WERI-Rb-1 (cell line): ENCODE results near the gene HIVEP3.

Experiments used
- DNase-seq: peaks from one replicate; pipeline ENCODE4 v3.0.0-alpha.2; 2020
- H3K27ac ChIP-seq: fragments of 250-450 bp; sonication (Bioruptor Pico); 2 replicates; pipeline ENCODE4 v1.5.1; 2020; ENCODE audit warnings: mild to moderate bottlenecking, moderate library complexity
- H3K27me3 ChIP-seq: fragments of 250-450 bp; sonication (Bioruptor Pico); 2 replicates; pipeline ENCODE4 v1.5.1; 2021; ENCODE audit warnings: mild to moderate bottlenecking, low read depth, moderate library complexity; ENCODE audit not compliant: insufficient read depth, severe bottlenecking
- H3K36me3 ChIP-seq: fragments of 250-450 bp; sonication (Bioruptor Pico); 2 replicates; pipeline ENCODE4 v1.5.1; 2020; ENCODE audit warnings: mild to moderate bottlenecking, moderate library complexity
- H3K4me3 ChIP-seq: 2 replicates; pipeline ENCODE4 v1.5.1; 2011; ENCODE audit warnings: low read depth, mild to moderate bottlenecking, control low read depth, low read length
- H3K9me3 ChIP-seq: fragments of 250-450 bp; sonication (Bioruptor Pico); 2 replicates; pipeline ENCODE4 v1.5.1; 2021; ENCODE audit warnings: mild to moderate bottlenecking, moderate library complexity; ENCODE audit not compliant: severe bottlenecking
- TF ChIP-seq, protein P1 (sequence below): IDR thresholded peaks from 2 replicates; pipeline ENCODE4 v1.5.1; 2011; ENCODE audit warnings: low read depth, mild to moderate bottlenecking, control low read depth, inconsistent platforms, low read length

HIVEP3 gene

DNA sequence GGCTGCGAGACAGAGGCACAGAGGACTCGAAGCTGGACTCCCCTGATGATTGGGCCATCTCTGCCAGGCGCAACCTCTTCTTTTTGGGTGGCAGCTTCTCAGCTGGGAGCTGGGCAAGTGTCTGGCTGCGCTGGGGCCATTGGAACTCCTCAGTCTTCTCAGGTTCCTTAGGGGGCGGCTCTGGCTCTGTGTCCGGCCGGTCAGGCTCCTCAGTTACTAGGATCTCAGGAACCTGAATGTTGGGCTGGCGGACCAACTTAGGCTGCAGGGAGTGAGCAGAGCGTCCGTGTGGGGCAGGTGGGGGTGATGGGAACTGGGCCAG is 336.8 kb downstream of the HIVEP3 start:
- H3K9me3 ChIP-seq: no peaks in the 10 kb centered on the region
- TF ChIP-seq, protein P1, sequence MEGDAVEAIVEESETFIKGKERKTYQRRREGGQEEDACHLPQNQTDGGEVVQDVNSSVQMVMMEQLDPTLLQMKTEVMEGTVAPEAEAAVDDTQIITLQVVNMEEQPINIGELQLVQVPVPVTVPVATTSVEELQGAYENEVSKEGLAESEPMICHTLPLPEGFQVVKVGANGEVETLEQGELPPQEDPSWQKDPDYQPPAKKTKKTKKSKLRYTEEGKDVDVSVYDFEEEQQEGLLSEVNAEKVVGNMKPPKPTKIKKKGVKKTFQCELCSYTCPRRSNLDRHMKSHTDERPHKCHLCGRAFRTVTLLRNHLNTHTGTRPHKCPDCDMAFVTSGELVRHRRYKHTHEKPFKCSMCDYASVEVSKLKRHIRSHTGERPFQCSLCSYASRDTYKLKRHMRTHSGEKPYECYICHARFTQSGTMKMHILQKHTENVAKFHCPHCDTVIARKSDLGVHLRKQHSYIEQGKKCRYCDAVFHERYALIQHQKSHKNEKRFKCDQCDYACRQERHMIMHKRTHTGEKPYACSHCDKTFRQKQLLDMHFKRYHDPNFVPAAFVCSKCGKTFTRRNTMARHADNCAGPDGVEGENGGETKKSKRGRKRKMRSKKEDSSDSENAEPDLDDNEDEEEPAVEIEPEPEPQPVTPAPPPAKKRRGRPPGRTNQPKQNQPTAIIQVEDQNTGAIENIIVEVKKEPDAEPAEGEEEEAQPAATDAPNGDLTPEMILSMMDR: no peak
- no peak overlapping the region for H3K4me3 ChIP-seq
- H3K27ac ChIP-seq: no peak overlapping the region
- H3K36me3 ChIP-seq: peaks cover 4% of the 10 kb centered on the region; the same call in 1 of the 2 replicates
- H3K27me3 ChIP-seq: no peaks in the 10 kb centered on the region
- no peak for DNase-seq

DNA sequence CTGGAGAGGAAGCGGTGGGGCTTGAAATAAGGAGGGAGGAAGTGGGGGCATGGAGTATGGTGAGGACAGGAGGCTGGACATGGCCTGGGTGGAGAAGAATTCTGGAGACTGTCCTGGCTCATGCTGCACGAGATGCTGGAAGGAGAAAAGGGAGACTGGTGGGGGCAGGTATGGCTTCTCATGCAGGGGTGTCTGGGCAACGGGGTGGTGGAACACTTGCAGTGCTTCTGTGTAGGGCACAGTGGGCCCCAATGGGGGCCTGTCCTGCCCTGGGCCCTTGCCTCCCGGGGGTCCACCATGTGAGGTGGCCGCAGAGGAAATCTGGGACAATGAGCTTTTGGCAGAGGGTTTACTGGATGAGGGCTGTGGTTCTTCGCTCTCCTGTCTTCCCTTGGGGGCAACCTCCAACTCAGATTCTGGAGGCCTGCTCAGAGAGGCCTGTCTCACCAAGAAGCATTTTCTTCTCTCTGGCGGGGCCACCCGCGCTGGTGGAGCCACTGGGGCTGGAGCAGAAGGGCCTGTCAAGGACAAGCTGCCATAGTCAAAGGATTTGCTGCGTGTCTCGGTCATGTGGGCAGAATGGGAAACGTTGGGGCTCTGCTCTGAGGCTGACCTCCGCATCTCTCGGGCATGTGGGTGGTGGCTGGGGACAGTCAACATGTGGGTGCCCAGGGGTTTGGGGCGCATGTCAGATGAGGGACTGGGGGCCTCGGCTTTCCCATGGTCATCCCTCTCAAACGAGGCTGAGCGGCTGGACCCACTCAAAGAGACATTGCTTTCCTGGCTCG is 337.3 kb downstream of the HIVEP3 start:
- TF ChIP-seq, protein P1: no peak
- DNase-seq: no peak
- Histone ChIP-seq H3K9me3 (no peaks in the 10 kb centered on the region), H3K27ac (no peak overlapping the region), H3K36me3 (peaks cover 4% of the 10 kb centered on the region; the same call in 1 of the 2 replicates), H3K27me3 (no peaks in the 10 kb centered on the region), H3K4me3 (no peak overlapping the region)

DNA sequence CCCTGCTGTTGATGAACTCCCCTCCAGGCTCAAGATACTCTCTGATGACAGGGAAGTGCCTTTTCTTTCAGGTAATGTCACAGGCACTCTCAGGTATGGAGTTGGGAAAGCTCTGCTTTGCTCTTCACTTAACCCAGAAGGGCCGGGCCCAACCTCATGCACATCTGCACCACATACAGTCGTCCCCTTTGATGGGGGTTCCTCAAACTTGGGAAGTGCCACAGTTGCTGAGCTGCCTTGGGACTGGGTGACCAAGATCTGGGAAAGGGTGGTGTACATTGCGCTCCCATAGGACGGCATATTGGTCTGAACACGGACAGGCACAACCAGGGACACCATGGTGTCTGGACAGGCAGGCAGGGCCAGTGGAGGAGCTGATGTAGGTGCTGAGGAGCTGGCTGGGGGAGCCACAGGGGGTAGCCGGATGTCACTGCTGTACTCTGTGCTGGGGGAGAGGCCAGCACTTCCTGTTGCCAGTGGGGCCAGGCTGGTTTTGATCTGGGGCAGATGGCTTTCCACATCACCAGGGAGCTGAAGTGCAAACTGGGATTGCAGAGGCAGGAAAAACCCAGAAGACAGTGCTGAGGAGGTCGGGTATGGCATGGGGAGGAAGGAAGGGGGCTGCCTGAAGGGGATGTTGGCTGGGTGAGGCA is 338.1 kb downstream of the HIVEP3 start:
- Histone ChIP-seq H3K4me3 (no peak overlapping the region), H3K36me3 (peaks cover 4% of the 10 kb centered on the region; the same call in 1 of the 2 replicates), H3K9me3 (no peaks in the 10 kb centered on the region), H3K27me3 (no peaks in the 10 kb centered on the region), H3K27ac (no peak overlapping the region)
- DNase-seq: no peak
- TF ChIP-seq, protein P1: no peak

DNA sequence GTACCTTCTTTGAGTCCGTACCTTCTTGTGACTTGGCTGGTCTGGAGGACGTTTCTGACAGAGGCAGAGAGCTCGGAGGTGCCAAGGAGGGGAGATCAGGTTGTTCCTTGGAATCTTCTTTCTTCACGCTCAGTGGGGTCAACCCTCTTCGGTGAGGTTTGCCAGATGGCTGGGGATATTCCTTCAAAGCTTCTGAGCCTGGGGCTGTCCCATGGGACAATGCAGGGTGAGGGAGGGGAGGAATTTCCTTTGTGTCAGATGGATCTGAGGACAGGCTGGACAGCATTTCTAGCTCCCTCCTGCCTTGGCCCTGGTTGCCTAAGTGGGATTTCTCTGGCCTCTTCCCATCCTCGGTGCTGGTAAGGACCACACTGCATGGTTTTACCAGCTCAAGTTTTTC is 338.7 kb downstream of the HIVEP3 start:
- Histone ChIP-seq H3K9me3 (no peaks in the 10 kb centered on the region), H3K36me3 (peaks cover 4% of the 10 kb centered on the region; the same call in 1 of the 2 replicates), H3K27ac (no peak overlapping the region), H3K27me3 (no peaks in the 10 kb centered on the region), H3K4me3 (no peak overlapping the region)
- TF ChIP-seq, protein P1: no peak
- DNase-seq: no peak

DNA sequence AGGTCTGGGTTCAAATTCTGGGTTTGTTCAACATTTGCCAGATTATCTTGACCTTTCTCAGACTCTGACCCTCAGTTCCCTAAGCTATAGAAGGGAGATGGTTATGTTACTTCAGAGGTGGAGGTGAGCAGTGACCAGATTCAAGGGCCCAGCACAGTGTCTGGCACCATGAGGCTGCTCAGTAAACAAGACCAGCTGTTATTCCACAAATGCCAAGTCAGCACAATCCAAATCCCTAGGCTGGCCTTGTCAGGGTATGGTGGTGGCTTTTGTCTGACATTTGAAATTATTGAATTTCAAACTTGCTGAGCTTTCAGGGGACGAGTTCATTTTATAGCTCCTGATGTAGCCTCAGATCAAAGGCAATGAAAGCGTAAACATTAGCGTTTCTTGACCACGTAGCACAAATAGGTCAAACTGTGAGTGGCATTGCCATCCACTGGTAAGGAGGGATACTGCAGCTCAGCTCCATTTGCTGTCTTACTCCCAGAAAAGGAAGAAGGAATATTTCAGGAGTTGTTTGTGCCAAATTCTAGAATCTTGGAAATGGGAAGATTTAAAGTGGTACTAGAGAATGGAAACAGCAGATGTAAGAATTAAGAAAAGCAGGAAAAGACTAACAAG is 339.9 kb downstream of the HIVEP3 start:
- no peak for DNase-seq
- Histone ChIP-seq H3K36me3 (peaks cover 4% of the 10 kb centered on the region; the same call in 1 of the 2 replicates), H3K9me3 (no peaks in the 10 kb centered on the region), H3K27me3 (no peaks in the 10 kb centered on the region), H3K4me3 (no peak overlapping the region), H3K27ac (no peak overlapping the region)
- TF ChIP-seq, protein P1: peak; percentile 65
